HG02970 (cell line): ENCODE measurements around the gene ANO2.

ENCODE experiments used
- ATAC-seq: cut with Tn5 transposase; IDR thresholded peaks from one replicate; pipeline ENCODE4 v1.9.1; 2021; ENCODE audit warnings: mild to moderate bottlenecking, moderate library complexity, moderate number of reproducible peaks; ENCODE audit not compliant: unreplicated experiment, low FRiP score

ANO2 gene

DNA sequence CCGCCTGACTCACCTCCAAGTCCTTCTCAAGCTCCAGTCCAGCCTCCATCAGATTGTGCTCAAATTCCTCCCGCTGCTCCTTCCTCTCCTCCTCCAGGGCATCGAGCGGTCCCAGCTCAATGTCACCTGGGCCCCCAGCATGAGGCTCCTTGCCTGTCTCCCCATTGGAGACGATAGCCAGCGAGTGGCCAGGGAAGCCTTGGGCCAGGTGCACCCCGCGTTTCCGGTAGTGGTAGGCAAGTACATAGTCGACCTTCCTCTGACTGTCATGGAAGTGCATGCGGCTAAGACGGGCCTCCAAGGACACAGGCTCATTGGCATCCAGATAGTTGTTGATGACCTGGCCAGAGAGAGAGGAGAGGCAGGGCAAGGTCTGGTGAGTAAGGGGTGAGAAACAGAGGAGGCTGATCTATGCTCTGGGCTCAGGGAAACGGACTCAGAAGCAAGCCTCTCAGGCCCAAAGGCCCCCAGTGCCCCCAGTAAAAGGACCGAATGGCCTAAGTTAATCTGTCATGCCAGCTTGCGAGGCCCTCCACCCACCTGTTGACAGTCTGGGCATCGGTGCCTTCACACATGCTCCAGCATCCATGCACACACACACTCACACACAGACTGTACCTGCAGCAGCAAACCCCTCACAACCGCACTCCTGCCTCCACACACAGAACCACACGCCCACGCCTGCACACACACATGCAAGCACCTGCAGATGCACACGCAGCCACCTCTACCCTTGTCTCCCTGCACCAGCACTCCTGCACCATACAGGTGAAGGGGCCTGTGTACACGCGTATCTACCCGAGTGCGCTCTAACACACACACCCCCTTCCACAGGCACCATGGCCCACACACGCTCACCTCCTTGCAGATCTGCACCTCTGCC lies 23.8 kb downstream of the ANO2 start:
- ATAC-seq: no peak

- ATAC-seq: no peak
These were observed 28.2 kb downstream of the ANO2 start for GRCh38 chr12:5916785-5917290.

- no peak for ATAC-seq
These were observed 29.5 kb downstream of the ANO2 start for GRCh38 chr12:5915511-5915910.

DNA sequence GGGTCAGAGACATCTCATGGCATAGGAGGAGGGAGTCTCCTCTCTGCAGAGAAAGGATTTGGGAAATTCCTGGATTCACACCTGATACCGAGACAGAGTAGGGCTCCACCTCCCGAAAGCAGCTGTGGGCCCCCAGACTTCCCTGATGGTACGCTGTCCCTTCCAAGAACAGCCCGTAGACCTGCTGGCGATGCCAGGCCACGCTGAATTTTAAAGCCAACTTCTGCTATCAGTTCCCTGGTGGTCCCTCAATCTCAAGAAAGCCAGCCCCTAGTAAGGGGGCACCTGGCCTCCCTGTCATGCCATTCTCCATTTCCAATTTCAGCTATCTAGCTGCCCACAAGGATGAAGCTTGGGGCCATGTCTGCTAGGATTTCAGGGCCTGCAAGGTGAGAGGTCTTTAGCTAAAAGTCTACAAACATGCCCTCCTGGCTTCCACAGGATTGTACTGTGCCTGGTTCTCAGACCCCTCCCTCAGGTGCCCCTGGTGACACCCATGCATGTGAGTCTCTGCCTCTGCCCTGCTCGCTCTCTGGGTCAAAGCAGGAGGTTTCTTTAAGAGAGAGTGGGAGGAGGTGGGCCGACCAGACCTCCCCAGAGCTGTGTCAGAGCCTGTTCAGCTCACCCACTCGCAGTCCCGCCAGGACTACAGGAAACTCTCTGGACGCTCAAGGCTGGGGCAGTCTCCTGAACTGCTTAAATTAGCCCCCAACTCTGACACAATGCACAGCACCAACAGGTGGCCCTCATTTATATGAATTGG lies 30.5 kb downstream of the ANO2 start:
- ATAC-seq: no peak

- ATAC-seq: no peak
These were observed 31.7 kb downstream of the ANO2 start for GRCh38 chr12:5913387-5913786.

- ATAC-seq: no peak
These were observed 32.4 kb downstream of the ANO2 start for GRCh38 chr12:5912437-5913334.

DNA sequence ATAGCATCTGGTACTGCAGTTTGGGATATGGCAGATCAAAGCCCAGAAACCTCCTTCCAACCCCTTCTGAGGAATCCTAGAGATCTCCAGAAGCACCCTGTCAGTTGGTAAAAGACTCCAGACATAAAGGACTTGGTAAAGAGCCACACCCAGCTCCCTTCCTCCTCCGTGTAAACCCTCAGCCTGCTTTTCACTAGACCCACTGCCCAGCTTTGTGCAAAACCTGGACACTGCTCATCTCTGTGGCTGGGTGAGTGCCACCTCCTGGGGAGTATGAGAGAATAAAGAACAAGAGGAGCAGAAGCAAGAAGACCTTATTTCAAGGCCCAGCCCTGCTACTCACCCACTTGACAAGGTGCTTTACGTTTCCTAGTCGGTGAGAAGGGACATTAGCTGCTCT lies 33.0 kb downstream of the ANO2 start:
- no peak for ATAC-seq

DNA sequence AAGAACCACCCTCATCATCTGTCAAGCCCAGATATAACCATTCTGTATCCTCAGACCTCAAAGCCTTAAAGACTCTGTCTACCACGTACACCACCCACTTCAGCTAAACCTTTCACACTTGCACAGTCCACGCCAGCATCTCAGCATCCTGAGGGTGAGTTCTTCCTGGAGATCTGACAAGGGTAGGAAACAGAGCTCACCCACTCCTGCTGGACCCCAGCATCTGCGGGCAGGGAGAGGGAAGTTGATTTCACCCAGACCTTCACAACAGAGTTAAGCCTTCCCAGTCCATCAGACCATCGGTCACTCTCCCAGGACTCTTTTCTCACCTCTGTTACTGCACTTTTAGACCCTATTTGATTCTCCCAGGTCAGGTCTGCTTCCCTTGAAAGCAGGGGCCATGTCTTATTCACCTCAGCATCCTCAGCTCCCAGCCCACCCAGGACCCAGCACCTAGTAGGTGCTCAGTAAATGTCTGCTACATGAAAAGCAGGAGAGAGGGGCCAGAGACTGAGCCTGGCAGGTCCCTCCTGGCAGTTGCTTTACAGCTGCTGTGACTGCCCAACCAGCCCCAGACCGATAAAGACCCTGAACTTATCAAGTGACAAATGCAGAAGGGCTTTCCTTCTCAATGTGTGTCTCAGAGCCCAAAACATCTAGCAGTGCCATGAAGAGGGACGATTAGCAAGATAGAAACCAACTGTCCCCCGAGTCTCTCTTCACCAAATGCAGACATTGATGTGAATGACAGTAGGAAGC lies 34.1 kb downstream of the ANO2 start:
- no peak for ATAC-seq

GRCh38 chr12:5909560-5909959 lies 35.5 kb downstream of the ANO2 start:
- ATAC-seq: no peak

GRCh38 chr12:5908251-5908650 lies 36.8 kb downstream of the ANO2 start:
- no peak for ATAC-seq

DNA sequence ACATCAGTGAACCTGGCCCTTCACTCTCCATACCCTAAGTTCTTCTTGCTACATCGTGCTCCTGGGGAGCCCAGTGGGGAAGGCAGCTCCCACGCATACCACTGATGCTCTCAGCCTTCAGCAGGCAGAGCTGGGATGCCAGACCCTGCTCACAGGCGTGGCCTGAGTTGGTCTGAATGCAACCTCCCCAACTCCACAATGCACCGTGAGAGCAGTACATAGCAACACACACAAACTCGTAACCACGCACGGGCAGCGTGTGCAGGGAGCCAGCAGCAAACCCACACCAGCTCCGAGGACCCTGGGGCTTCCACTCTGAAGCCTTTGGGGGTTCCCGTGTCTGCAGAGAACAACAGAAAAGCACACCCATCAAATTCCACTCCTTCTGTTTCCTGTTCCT lies 37.3 kb downstream of the ANO2 start:
- no peak for ATAC-seq

DNA sequence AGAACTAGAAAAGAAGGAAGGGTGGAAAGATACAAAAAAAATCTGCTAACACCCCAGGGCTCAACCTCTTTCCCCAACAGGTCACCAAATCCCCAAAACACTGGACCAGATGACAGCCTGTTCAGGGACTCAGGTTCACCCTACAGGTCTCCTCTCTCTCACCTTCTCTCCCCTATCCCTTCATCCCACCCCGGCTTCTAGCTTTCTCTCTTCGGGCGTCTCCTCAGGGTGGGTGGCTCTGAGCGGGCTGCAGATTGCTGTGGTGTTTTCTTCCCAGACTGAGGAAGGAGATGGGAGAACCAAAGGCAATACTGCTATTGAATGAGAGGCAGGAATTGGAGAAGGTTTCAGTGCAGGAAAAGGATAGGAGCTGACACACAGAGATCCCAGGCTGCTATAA lies 39.3 kb downstream of the ANO2 start:
- ATAC-seq: no peak

DNA sequence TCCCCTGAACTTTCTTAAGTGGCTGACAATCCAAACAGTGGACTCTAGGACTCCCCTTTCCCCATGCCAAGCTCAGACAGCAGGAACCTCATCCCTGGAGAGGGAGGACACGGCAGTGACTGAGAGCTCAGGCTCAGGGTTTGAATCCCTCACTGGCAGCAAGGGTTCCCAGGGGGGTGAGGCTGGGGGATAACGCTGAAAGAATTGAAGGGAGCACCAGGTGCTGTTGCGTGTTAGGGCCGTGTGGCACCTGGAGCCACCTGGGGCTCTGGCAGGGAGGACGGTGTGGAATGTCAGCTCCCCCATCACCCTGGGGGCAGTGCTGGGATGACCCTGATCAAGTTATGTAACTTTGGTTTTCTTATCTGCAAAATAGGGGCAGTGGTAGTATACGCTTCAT lies 40.1 kb downstream of the ANO2 start:
- no peak for ATAC-seq

DNA sequence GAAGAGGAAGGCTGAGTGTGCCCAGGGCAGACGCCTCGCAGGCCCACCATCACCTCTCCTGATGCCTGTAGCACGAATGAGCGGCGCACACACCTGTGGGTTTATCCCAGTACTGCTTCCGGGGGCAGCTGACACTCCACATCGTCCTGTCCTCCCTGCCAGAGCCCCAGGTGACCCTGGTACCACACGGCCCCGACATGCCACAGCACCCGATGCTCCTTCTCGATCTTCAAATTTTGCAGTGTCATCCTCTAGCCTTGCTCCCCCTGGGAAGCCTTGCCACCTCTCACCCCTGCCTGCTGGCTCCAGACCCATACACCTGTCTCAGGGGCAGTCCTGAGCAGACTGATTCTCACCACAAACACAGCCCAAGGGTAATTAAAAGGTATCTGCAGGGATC lies 40.6 kb downstream of the ANO2 start:
- no peak for ATAC-seq

- no peak for ATAC-seq
These were observed 42.3 kb downstream of the ANO2 start for GRCh38 chr12:5902736-5903135.

DNA sequence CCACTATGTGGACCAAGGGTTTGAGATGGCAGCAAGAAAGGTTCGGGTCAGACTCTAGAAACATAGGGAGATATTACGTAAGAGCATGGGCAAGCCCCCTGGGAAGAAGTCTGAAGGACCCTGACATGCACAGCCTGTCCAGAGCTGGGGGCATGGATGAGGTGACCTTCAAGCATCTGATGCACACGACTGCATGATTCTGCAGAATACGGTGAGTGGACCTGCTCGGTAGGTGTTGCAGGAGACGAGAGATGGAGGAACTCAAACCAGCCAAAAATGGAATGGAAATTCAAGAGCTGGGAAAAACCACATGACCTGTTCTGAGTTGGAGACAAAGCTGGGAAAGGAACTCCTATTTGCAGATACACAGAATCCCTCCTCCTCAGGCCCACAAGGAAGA lies 43.6 kb downstream of the ANO2 start:
- ATAC-seq: no peak

GRCh38 chr12:5900533-5901205 lies 44.4 kb downstream of the ANO2 start:
- ATAC-seq: no peak

DNA sequence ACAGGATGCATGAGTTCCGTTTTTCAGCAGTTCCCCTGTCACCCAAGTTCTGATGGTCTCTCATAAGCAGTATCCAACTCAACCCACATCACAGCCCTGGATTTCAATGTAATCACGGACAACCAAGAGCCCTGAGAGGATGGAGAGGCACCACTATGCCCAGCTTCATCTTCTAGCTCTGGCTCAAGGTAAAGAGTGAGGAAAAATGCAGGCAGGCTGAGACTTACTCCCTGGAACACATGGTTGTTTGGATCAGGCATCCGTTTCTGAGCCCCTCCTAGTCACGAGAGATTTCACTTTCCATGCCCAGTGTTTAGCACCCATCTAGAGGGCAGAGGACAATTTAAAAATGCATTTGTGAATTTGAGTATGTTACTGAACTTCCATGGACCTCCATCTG lies 45.0 kb downstream of the ANO2 start:
- no peak for ATAC-seq

- no peak for ATAC-seq
These were observed 45.4 kb downstream of the ANO2 start for GRCh38 chr12:5899675-5900074.
